SH-SY5Y (cell line): Measurements from ENCODE around the gene SCN5A.

Experiments used
- GATA2 ChIP-seq: IDR thresholded peaks from 2 replicates; pipeline ENCODE4 v1.6.1; 2011; ENCODE audit warnings: mild to moderate bottlenecking, low read depth, low read length
- GATA3 ChIP-seq: IDR thresholded peaks from 2 replicates; pipeline ENCODE4 v1.6.1; 2011; ENCODE audit warnings: low read depth, mild to moderate bottlenecking, low read length, moderate library complexity

- no peak for TF ChIP-seq GATA2
- TF ChIP-seq GATA3: no peak
Measured at GRCh38 chr3:38652934-38653333, 3.4 kb upstream of the SCN5A start.
